ENCODE measurements around the gene GAB2. TPM values are rescaled to one million over a fixed set of nuclear protein-coding genes. Genes with fewer than 3 reads are reported as not detected.

GAB2 gene
- total RNA-seq, 4 donors from 2014 or later, result 13.4 to 28.4 (median 19.8) TPM

DNA sequence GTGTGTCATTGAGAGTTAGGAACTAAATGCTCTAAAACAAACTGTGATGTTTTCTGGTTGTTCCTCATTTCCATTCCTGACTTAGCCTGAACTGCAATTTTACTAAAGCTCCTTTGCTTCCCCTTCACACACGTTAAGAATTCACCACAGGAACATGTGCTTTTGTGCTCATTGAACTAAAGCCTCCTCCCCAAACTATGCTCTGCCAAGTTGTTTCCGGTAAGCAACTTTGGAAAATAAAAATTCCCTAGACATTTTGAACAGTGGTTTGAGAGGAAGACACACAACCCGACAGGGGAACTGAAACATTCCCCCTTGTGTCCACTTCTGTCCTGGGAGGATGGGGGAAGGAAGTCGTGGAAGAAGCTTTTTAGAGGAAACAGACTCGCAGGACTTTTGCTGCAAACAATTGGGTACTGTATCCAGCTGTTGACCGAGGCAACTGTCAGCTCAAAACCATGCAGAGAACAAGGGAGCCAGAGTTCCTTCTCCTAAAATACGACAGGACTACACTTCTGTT is 66.9 kb downstream of the GAB2 start:
- Histone ChIP-seq H3K9me3 (no peaks in the 10 kb centered on the region), H3K27ac (peak overlapping the region; percentile 80), H3K27me3 (no peaks in the 10 kb centered on the region), H3K36me3 (no peaks in the 10 kb centered on the region), H3K4me1 (peaks cover 56% of the 10 kb centered on the region), H3K4me3 (peak overlapping the region; percentile 24)
- WGBS, result 17% methylated on average over 7 of the region's 7 CpGs
- no peak for TF ChIP-seq POLR2AphosphoS5 (IDR thresholded peaks at IDR 0.05)
- TF ChIP-seq POLR2A (IDR thresholded peaks at IDR 0.05), result no peak
- TF ChIP-seq EP300 (IDR thresholded peaks at IDR 0.05), result no peak
- no peak for TF ChIP-seq CTCF (IDR thresholded peaks at IDR 0.05)
- DNase-seq (ENCODE audit: low spot score in 2 of 2), result no peak

DNA sequence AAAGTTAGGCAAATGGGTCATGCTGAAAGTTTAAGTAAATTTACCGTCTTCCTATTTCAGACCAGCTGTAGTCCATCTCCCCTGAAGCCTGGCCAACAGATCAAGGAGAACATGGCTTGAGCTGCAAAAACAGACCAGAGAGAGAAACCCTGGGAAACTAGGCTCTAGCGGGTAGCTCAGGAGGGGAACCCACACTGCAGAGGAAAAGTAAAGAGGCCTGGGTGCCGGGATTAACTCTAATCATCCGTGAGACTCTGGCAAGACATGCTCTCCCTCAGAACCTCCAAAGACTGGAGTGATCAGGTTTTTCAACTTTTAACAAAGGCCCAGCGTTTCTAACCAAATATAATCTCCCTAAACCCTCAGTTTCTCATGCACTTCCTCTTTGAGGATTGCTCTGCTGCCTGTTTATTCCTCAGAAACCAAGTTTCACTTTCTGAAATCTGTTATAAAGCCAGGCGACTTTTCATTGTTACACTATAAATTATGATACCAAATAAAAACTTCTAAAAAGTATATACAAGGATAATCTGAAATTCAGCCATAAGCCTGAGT is 67.5 kb downstream of the GAB2 start:
- 20% methylated on average over 6 of the region's 6 CpGs for WGBS
- H3K36me3 ChIP-seq, result no peaks in the 10 kb centered on the region
- H3K4me1 ChIP-seq, result peaks cover 59% of the 10 kb centered on the region
- no peak for DNase-seq (ENCODE audit: low spot score in 2 of 2)
- no peaks in the 10 kb centered on the region for H3K9me3 ChIP-seq
- H3K27me3 ChIP-seq, result no peaks in the 10 kb centered on the region
- TF ChIP-seq POLR2AphosphoS5 (IDR thresholded peaks at IDR 0.05) (no peak), EP300 (IDR thresholded peaks at IDR 0.05) (no peak), CTCF (IDR thresholded peaks at IDR 0.05) (no peak), POLR2A (IDR thresholded peaks at IDR 0.05) (no peak)
- peak overlapping the region; percentile 80 for H3K27ac ChIP-seq
- peak overlapping the region; percentile 24 for H3K4me3 ChIP-seq

- Histone ChIP-seq H3K9me3 (no peaks in the 10 kb centered on the region), H3K4me3 (no peak overlapping the region), H3K4me1 (peaks cover 54% of the 10 kb centered on the region), H3K27ac (peak overlapping the region; percentile 80), H3K36me3 (no peaks in the 10 kb centered on the region), H3K27me3 (no peaks in the 10 kb centered on the region)
- TF ChIP-seq POLR2A (IDR thresholded peaks at IDR 0.05), result no peak
- TF ChIP-seq EP300 (IDR thresholded peaks at IDR 0.05), result no peak
- TF ChIP-seq CTCF (IDR thresholded peaks at IDR 0.05), result no peak
- no peak for TF ChIP-seq POLR2AphosphoS5 (IDR thresholded peaks at IDR 0.05)
- WGBS, result 18% methylated on average over 3 of the region's 3 CpGs
- DNase-seq (ENCODE audit: low spot score in 2 of 2), result no peak
These were observed 68.0 kb downstream of the GAB2 start for GRCh38 chr11:78349624-78350023.

GRCh38 chr11:78349114-78349513 is 68.5 kb downstream of the GAB2 start:
- 47% methylated on average over 3 of the region's 3 CpGs for WGBS
- H3K4me1 ChIP-seq, result peaks cover 54% of the 10 kb centered on the region

DNA sequence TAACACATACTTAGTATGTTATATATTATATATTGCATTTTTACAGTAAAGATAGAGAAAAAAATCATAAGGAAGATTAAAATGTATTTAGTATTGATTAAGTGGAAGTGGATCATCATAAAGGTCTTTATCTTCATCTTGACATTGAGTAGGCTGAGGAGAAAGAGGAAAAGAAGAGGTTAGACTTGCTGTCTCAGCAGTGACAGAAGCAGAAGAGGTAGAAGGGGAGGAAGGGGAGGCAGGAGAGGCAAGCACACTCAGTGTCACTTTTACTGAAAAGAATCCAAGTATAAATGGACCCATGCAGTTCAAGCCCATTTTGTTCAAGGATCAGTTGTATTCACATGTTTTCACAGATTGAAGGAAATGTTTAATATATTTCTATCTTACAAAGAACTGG is 69.7 kb downstream of the GAB2 start:
- no peak overlapping the region for H3K4me3 ChIP-seq
- no peak overlapping the region for H3K27ac ChIP-seq
- no peak for TF ChIP-seq CTCF (IDR thresholded peaks at IDR 0.05)
- TF ChIP-seq POLR2AphosphoS5 (IDR thresholded peaks at IDR 0.05), result no peak
- TF ChIP-seq EP300 (IDR thresholded peaks at IDR 0.05), result no peak
- no peak for TF ChIP-seq POLR2A (IDR thresholded peaks at IDR 0.05)
- no peak for DNase-seq (ENCODE audit: low spot score in 2 of 2)
- no peaks in the 10 kb centered on the region for H3K9me3 ChIP-seq
- no peaks in the 10 kb centered on the region for H3K27me3 ChIP-seq
- no peaks in the 10 kb centered on the region for H3K36me3 ChIP-seq
- peaks cover 59% of the 10 kb centered on the region for H3K4me1 ChIP-seq

More at GRCh38 chr11:78349114-78349513, 68.5 kb downstream of the GAB2 start:
- H3K27me3 ChIP-seq, result no peaks in the 10 kb centered on the region
- H3K36me3 ChIP-seq, result no peaks in the 10 kb centered on the region
- H3K9me3 ChIP-seq, result no peaks in the 10 kb centered on the region
- no peak for DNase-seq (ENCODE audit: low spot score in 2 of 2)
- peak overlapping the region; percentile 80 for H3K27ac ChIP-seq
- H3K4me3 ChIP-seq, result no peak overlapping the region
- no peak for TF ChIP-seq POLR2AphosphoS5 (IDR thresholded peaks at IDR 0.05)
- TF ChIP-seq EP300 (IDR thresholded peaks at IDR 0.05), result no peak
- no peak for TF ChIP-seq POLR2A (IDR thresholded peaks at IDR 0.05)
- TF ChIP-seq CTCF (IDR thresholded peaks at IDR 0.05), result no peak

Data from suprapubic skin (tissue), 4 donors.